Kidney (tissue), 14 donors: ENCODE results near the gene PRTN3. TPM values are rescaled to one million over a fixed set of nuclear protein-coding genes. Genes with fewer than 3 reads are reported as not detected.
A peak's percentile ranks its signal among the peaks of the same experiment; 100 is the strongest.

Source experiments
- DNase-seq, 5 donors: peaks; one replicate each; pipeline ENCODE4 v3.0.0-alpha.2; 2013 to 2020
- FAIRE-seq: peaks from 2 replicates; lab custom pipeline; 2012; peaks lifted over from hg19 to GRCh38; lab: Jason Lieb, UNC
- H3K27ac ChIP-seq, 2 donors: one replicate each; pipeline ENCODE4 v1.7.0; 2013; ENCODE audit warnings: low read depth in 2 of 2, low read length in 2 of 2, inconsistent platforms in 1 of 2
- H3K27me3 ChIP-seq: one replicate; pipeline ENCODE4 v1.7.1; 2013; ENCODE audit warnings: low read length, inconsistent platforms; ENCODE audit not compliant: control insufficient read depth, insufficient read depth
- H3K36me3 ChIP-seq, 3 donors: one replicate each; pipeline versions ENCODE4 v1.7.0 to v1.7.1; 2013; ENCODE audit warnings: low read length in 3 of 3, control low read depth in 1 of 3, inconsistent platforms in 1 of 3; ENCODE audit not compliant: insufficient read depth in 3 of 3, control insufficient read depth in 2 of 3
- H3K4me1 ChIP-seq, 3 donors: one replicate each; pipeline versions ENCODE4 v1.7.0 to v1.7.1; 2013; ENCODE audit warnings: low read length in 3 of 3, inconsistent platforms in 1 of 3, low read depth in 1 of 3; ENCODE audit not compliant: control insufficient read depth in 2 of 3, insufficient read depth in 2 of 3
- H3K4me3 ChIP-seq, 3 donors: one replicate each; pipeline versions ENCODE4 v1.7.0 to v1.8.1; 2013; ENCODE audit warnings: low read length in 3 of 3, control low read depth in 1 of 3, inconsistent platforms in 1 of 3
- H3K9ac ChIP-seq, 3 donors: one replicate each; pipeline versions ENCODE4 v1.7.0 to v1.7.1; 2013; ENCODE audit warnings: low read length in 3 of 3, control low read depth in 1 of 3, inconsistent platforms in 1 of 3
- H3K9me3 ChIP-seq, 3 donors: one replicate each; pipeline versions ENCODE4 v1.7.0 to v1.7.1; 2013; ENCODE audit warnings: low read length in 3 of 3, control low read depth in 1 of 3, inconsistent platforms in 1 of 3; ENCODE audit not compliant: control insufficient read depth in 2 of 3, insufficient read depth in 1 of 3
- CTCF ChIP-seq: IDR thresholded peaks from 3 replicates; pipeline ENCODE4 v1.5.1; 2012; ENCODE audit warnings: mild to moderate bottlenecking, moderate library complexity, borderline replicate concordance; ENCODE audit not compliant: insufficient read depth; ENCODE audit errors: extremely low read depth
- intact Hi-C: fragments of 100-400 bp; cut with DNase I; formaldehyde crosslinking; loops from one replicate; pipeline ENCODE4 v1.11.1; 2022
- polyA plus RNA-seq: library from polyadenylated mRNA; stranded (reverse); fragments of 350-450 nt; fragmentation: Illumina TruSeq; extraction: RNeasy Lipid Tissue Mini Kit (QIAGEN cat#74804); gene quantifications from one replicate; pipeline ENCODE4 v1.2.3, GENCODE V29; 2014; ENCODE audit warnings: low read depth, low replicate concordance; ENCODE audit not compliant: insufficient read depth
- total RNA-seq: library from RNA; stranded (reverse); fragmentation: NEBNext Ultra II Directional; extraction: Animal tissue kit (Norgen Biotek cat#: 25700); gene quantifications from one replicate; pipeline ENCODE4 v1.2.1, GENCODE V29; 2021
- donor health status: control.
- donor health status: control.
- donor health status: control.
- donor health status: control.
- donor health status: control.
- donor health status: DM: yes; HTN: yes; CAD: no.
- donor health status: Normal renal cell carcinoma (clear cell type).

The PRTN3 gene
- total and polyA plus RNA-seq, 2 donors from 2014 or later = not detected

DNA sequence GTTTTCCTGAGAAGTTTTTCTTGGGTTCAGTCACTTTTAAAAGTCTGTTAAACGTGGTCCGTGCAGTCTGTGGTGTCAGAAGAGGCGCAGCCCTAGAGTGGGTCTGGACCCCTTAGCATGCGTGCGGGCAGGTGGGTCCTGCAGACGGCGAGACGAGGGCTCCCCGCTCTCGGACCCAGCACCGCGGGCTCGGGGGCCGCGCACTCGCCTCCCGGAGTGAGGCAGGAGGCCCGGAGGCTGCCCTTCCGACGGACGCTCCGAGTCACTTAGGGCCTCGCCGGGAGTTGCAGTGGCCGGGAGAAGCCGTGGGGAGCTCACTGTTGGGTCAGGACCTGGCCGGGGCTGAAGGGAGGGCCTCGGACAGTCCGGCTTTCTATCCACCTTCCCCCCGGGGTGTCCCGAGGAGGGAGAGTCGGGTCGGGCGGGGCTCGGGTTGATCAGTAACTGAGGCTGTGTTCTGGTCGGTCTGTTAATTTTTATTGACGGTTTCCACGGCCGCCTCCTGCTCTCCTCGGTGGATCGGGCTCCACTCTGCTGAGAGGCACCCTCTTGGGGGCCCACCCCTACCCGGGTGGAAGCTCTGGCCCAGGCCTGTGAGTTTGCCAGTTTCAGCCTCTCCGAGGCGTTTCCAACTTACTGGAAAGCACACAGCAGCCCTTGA, 42.3 kb upstream of the PRTN3 start:
- FAIRE-seq = no peak
- peak overlapping the region; percentile 26 to 84 (median 58) for H3K9ac ChIP-seq
- H3K4me1 ChIP-seq = peaks cover 0 to 44% (median 25%) of the 10 kb centered on the region in 3 donors
- intact Hi-C loops = no loop called here
- no peak for TF ChIP-seq CTCF
- peaks cover 0 to 4% (median 0%) of the 10 kb centered on the region in 3 donors for H3K36me3 ChIP-seq
- H3K27ac ChIP-seq = peak overlapping the region; percentile 73 to 82
- no peaks in the 10 kb centered on the region for H3K9me3 ChIP-seq
- H3K27me3 ChIP-seq = no peaks in the 10 kb centered on the region
- DNase-seq = peak; percentile 64 to 92 (median 76)
- peak overlapping the region; percentile 78 to 93 (median 87) for H3K4me3 ChIP-seq

GRCh38 chr19:799076-799881, 41.5 kb upstream of the PRTN3 start:
- H3K4me1 ChIP-seq = peaks cover 0 to 44% (median 25%) of the 10 kb centered on the region in 3 donors

GRCh38 chr19:800360-801029, 40.3 kb upstream of the PRTN3 start:
- Histone ChIP-seq H3K4me1 (peaks cover 0 to 44% (median 25%) of the 10 kb centered on the region in 3 donors), H3K9ac (peak overlapping the region in 2 of 3 donors; percentile 22 to 60), H3K27me3 (no peaks in the 10 kb centered on the region), H3K4me3 (peak overlapping the region in 2 of 3 donors; percentile 39 to 46), H3K27ac (peak overlapping the region in 1 of 2 donors; percentile 41), H3K9me3 (no peaks in the 10 kb centered on the region), H3K36me3 (peaks cover 0 to 18% (median 12%) of the 10 kb centered on the region in 3 donors)
- TF ChIP-seq CTCF = no peak
- intact Hi-C loops = no loop called here
- DNase-seq (peak in 1 of 5 donors; percentile 81), FAIRE-seq (no peak)

More at GRCh38 chr19:799076-799881, 41.5 kb upstream of the PRTN3 start:
- Histone ChIP-seq H3K9ac (peak overlapping the region; percentile 26 to 84 (median 58)), H3K27ac (peak overlapping the region; percentile 73 to 82), H3K4me3 (peak overlapping the region; percentile 78 to 93 (median 87)), H3K27me3 (no peaks in the 10 kb centered on the region), H3K36me3 (peaks cover 0 to 6% (median 4%) of the 10 kb centered on the region in 3 donors), H3K9me3 (no peaks in the 10 kb centered on the region)
- DNase-seq (peak in 3 of 5 donors; percentile 66 to 79 (median 75)), FAIRE-seq (no peak)
- TF ChIP-seq CTCF = no peak
- intact Hi-C loops = no loop called here
